ENCODE measurements around the gene ZDHHC11B.
"Not testable (repeated sequence)": the region's sequence is repeated elsewhere in the genome, so short reads cannot be mapped to it uniquely, and the experiment has no call there.

Gene ZDHHC11B

DNA sequence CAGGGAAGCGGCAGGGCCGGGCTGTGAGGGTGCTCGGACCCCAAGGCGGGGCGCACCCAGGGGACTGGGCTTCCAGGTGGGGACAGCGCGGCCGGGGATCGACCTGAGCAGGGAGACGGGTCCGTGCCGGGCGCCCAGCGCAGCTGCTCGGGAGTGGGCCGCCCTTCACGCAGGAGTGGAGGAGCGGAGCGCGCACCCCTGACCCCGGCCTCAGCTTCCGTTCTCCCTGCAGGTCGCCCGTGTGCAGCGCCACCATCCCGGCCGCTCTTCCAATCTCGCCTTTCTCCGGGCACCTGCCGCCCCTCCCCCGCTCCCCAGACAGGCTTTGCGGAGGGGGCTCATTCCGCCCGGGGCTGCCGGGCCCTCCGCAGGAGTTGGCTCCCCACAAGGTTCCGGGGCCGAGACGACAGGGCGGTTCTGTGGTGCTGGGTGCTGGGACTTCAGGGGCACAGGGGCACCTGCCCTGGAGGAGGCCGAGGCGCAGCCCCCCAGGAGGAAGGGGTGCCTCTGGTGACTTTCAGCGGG, 714 bp upstream of the ZDHHC11B start:
- not testable (repeated sequence) for DNase-seq

DNA sequence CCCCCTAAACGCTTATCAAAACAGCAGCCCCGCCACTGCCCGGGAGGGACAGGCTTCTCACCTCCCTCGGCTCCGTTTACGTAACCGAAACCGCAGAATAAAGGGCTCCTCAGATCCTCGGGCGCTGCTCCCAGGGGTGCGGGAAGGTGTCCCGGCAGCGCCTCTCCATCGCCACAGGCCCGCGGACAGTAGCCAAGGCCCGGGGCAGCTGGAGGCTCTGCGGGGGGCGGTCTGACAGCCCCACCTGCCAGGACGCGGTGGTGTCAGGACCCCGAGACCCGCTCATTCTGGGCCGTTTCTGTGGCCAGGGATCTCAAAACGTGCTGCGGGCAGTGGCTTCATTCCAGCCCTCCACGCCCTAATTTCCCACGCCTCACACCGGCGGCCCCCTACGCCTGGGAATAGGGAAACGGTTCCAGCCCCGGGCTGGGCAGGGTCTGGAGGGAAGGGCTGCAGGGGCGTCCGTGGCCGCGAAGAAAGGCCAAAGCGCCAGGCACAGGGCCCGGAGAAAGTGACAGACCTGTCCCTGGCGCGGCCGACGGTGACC, 575 bp downstream of the ZDHHC11B start:
- DNase-seq, result not testable (repeated sequence)

DNA sequence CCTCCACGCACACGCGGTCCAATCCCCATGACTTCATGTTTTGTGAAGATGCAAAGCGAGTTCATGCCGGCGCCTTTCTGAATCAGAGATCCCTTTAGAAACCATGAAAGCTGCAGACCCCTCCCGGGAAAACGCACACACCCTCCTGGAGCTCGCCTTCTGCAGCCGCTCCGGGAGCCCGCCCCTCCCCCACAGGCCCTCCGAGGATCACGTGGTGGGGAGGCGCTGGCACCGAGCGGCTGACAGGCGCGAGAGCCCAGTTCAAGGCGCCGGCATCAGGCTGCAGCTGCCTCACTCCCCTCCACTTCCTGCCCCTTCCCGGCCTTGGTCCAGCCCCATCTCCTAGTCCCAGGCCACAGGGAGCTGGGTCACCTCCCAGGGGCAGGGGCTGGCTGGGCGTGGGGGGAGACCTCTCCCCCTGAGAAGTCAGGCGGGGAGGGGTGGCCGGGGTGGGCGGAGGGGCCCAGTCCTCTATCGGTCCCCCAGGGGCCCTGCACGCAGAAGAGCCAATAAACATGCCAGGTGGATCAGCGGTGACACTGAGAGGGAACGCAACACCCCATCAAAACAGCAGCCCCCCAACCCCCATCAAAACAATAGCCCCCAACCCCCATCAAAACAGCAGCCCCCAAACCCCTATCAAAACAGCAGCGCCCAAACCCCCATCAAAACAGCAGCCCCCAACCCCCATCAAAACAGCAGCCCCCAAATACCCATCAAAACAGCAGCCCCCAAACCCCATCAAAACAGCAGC, 1.3 kb downstream of the ZDHHC11B start:
- DNase-seq, result not testable (repeated sequence)

DNA sequence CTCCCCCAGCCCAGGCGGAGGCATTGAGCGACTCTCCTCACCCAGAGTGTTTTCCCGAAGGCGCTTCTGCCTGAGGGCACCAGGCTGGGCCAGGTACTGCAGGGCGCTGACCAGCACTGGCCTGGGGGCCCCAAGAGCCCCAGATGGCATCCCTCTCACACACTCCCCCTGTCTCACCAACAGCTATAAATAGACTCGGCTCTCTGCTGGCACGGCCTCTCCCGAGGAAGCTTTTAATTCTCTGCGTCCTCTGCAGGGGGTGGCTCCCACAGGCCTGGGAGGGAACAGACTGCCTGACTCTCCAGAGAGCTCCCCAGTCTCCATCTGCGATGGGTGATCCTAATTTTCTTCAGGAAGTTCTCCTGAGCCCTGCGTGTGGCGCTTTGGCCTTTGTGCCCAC, 2.2 kb downstream of the ZDHHC11B start:
- not testable (repeated sequence) for DNase-seq

DNA sequence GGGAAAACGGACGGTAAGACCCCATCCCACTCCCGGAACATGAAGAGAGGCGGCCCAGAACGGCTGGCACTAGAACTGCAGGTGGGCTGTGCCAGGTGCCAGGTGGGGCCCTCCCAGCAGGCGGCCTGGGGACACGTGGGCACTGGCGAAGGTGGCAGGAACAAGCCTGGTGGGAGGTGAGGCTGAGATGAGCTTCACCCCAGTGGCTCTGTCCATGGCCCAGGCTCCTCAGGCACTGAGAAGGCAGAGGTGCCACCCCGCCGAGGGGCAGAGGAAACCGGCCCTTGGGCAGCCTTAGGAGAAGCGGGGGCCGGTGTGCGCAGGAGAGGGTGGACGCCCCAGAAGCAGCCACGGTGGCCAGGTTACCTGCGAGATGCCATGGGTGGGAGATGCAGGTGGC, 4.0 kb downstream of the ZDHHC11B start:
- DNase-seq, result not testable (repeated sequence)

DNA sequence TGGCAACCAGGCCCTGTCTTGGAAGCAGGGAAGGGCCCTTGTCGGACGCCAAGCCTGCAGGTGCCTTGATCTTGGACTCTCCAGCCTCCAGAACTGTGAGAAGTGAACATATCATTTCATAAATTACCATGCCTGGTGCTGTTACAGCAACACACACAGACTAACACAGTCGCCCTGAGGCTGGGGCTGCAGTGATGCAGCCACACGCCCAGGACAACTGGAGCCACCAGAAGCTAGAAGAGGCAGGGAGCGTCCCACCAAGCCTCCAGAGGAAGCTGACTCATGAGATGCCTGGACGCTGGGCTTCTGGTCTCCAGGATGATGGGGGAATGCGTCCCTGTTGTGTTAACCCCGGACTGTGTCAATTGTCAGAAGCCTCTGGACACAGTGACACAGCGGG, 5.6 kb downstream of the ZDHHC11B start:
- not testable (repeated sequence) for DNase-seq

DNA sequence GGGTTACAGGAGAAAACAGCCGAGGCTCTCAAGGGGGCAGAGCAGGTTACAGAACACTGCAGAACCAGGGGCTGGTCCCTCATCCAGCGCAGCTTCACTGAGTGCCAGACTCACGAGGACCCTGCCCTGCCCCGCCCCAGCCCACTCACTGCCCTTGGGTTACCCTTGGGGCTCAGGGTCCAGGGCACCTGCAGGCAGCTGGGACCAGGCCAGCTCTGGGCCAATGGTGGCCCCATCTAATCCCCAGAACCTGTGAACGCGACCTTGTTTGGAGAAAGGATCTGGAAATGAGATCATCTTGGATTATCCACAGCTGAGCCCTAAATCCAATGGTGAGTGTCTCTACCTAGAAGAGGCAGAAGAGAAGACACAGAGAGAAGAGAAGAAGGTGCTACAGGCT, 6.1 kb downstream of the ZDHHC11B start:
- DNase-seq, result not testable (repeated sequence)

DNA sequence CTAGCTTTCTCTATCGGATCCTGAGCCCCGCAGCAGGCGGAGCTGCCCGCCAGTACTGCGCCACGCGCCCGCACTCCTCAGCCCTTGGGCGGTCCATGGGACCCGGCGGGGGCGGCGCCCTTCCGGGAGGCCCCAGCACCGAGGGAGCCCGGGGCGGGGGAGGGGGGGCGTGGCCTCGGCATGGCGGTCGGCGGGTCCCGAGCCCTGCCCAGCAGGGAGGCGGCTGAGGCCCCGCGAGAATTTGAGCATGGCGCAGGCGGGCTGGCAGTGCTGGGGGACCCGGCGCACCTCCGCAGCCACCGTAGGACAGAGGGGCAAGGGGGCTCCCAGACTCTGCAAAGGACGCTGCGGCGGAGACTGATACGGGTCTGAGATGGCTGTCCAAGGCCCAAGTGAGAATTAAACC, 6.8 kb downstream of the ZDHHC11B start:
- no peak for DNase-seq

DNA sequence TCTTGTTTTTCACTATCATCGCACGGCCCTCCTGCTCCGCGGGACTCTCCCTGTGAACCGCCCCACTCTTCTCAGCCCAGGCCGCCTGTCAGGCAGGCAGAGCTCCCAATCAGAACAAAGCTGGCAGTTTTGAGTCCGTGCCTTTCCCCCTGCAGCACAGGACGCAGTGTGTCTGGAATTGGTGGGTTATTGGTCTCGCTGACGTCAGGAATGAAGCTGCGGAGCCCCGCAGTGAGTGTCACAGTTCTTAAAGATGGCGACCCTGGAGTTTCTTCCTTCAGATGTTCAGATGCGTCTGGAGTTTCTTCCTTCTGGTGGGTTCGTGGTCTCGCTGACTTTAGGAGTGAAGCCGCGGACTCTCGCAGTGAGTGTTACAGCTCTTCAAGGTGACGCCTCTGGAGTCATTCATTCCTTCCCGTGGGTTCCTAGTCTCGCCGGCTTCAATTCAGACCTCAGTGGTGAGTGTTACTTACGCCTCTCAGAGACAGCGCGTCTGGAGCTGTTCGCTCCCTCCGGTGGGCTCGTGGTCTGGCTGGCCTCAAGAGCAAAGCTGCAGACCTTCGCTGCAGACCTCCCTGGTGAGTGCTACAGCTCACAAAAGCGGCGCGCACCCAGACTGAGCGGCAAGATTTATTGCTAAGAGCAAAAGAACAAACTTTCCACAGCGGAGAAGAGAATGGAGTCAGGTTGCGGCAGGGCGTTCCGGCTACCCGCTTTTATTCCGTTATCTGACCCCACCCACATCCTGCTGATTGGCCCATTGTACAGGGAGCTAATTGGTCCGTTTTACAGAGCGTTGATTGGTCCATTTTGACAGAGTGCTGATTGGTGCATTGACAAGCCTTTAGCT, 7.4 kb downstream of the ZDHHC11B start:
- no peak for DNase-seq
- TF ChIP-seq POLR2A (IDR thresholded peaks at IDR 0.05; ENCODE audit: low read length) (no peak), GATA1 (IDR thresholded peaks at IDR 0.05; ENCODE audit: low read depth, low read length) (no peak)

More for the DNA sequence above, 6.8 kb downstream of the ZDHHC11B start:
- TF ChIP-seq POLR2A (IDR thresholded peaks at IDR 0.05; ENCODE audit: low read length), result no peak
- TF ChIP-seq GATA1 (IDR thresholded peaks at IDR 0.05; ENCODE audit: low read depth, low read length), result no peak

DNA sequence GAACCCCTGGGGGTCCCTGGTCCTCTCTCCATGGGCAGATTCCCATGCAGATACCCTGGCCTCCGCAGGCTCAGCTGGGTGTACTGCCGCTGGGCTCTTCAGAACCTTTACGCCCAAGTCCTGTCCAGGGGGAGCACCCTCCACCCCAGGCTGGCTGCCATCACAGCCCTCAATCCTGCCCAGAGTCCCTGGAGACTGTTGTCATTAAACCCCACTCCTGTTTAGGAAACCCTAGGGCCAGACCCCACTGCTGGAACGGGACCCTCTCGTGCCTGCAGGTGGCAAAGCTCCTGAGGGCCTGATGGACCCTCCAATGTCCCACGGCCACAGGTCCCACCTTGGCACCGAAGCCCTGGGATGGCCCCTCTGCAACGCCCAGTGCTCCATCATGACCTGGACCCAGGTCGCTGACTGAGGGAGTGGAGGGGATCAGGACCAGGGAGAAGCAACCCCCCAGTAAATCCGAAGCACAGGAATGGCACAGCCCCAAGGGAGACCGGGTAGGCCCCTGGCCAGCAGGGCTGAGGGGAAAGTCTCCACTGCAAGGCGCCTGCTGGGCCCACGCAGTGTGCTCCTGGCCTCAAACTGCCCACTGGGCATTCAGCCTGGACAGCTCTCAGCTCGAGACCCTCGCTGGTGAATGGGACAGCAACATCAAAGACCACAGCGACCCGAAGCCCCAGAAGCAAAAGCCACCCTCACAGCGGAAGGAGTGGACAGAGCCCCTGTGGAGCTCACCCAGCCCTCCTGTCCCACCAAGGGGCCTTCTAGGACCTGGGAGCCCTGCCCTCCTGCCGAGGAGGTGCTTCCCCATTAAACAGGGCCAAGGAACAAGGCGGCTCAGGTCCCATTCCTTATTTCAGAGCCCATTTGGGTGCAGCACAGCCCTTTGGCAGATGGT, 8.3 kb downstream of the ZDHHC11B start:
- no peak for DNase-seq
- TF ChIP-seq GATA1 (IDR thresholded peaks at IDR 0.05; ENCODE audit: low read depth, low read length), result no peak
- TF ChIP-seq POLR2A (IDR thresholded peaks at IDR 0.05; ENCODE audit: low read length), result no peak

DNA sequence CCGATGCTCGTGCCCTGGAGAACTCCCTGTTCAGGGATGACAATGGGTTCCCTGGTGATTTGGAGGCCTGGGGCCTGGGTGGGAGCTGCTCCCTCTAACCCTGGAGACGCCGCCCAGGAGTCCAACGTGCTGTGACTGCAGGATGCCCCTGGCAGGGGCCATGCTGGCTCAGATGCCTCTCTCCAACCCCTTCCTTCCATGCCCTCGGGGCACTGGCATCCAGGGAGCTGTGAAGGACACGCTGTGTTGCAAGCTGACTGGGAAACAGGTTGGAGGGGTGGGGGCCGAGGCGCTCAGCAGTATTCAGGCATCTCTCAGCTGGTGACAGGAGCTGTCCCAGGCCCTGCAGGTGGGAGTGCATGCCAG, 9.0 kb downstream of the ZDHHC11B start:
- not testable (repeated sequence) for DNase-seq

DNA sequence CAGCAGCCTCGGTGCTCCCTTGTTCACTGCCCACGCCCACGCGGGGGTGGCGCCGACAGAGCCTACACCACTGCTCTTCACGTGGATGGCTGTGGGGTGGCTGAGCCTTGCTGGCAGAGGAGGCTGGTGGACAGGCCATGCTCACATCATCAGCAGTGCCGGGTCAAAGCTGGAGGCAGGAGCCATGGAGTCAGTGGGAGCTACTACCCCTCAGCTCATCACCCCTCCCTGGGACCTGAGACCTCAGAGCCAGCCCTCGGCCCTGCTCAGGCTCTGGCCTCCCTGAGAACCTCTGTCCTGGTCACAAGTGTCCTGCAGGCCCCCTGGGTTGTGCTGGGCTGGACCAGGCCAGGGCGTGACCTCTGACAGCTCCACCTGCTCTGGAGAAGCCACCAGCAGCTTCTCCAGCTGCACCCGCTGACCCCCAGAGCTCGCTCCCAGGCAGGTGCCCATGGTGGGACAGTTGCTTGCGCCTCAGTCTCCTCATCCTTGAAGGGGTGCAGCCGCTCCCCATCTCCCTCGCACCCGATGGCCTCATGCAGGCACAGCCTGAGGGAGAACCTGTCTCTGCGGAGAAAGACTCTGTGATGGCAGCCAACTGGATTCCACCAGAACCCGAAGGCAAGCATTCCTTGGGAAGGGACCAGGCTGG, 9.5 kb downstream of the ZDHHC11B start:
- not testable (repeated sequence) for DNase-seq

DNA sequence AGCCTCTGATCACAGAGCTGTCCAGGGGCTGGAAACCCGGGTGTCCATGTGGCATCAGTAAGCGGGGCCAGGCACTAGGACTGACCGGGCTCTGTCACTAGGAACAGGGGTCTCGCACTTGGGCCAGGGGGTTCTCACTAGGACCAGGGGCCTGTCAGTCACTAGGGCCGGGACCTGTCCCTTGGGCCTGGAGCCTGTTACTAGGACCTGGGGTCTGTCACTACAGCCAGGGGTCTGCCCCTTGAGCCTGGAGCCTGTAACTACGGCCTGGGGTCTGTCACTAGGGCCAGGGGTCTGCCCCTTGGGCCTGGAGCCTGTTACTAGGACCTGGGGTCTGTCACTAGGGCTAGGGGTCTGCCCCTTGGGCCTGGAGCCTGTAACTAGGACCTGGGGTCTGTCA, 10.2 kb downstream of the ZDHHC11B start:
- DNase-seq, result not testable (repeated sequence)

DNA sequence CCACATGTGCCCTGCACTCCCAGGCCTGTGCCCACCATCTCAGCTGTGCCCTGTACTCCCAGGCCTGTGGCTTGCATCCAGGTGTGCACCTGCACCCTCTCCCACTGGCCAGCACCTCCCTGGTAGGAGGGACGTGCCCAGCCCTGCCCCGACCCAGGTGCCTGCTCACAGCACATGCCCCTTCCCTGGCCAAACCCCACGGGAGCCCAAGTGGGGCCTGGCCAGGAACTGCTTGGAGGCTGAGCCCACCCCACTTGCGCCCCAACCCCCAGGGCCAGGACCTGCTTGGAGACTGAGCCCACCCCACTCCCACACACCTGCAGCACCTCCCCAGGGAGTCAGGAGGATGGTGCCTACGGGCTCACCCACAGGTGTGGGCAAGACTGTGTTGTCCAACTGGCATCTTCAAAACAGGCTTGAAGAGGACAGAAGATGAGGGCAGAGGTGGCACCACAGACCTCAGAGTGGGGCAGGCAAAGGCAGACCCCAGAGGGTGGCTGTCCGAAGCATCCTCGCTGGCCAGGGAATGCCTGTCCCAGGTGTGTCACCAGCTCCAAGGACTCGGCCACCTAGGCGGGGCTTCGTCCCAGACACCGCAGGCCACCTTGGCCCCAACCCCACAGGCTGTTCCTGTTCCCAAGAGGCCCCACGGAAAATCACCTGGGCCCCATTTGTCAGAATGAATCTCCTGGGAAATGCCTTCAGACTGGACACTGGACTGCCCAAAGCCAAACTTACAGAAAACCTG, 10.8 kb downstream of the ZDHHC11B start:
- DNase-seq, result no peak
- no peak for TF ChIP-seq GATA1 (IDR thresholded peaks at IDR 0.05; ENCODE audit: low read depth, low read length)
- no peak for TF ChIP-seq POLR2A (IDR thresholded peaks at IDR 0.05; ENCODE audit: low read length)

DNA sequence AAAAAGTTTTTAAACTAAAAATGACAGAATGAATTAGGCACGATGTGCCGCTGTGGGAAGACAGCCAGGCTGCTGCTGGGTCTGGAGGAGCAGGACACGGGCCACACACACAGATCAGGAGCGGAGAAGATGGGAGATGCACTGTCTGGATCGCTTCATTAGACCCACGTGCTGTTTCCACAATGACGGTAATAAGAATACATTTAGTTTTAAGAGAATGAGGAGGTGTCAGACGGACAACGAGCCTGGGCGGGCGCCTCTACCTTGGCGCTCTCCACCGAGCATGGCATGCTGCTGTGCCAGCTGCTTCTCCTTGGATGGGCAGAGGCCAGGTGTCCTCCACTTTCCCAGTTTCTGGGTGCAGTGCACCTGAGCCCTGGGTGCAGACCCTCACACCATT, 11.6 kb downstream of the ZDHHC11B start:
- DNase-seq, result not testable (repeated sequence)

DNA sequence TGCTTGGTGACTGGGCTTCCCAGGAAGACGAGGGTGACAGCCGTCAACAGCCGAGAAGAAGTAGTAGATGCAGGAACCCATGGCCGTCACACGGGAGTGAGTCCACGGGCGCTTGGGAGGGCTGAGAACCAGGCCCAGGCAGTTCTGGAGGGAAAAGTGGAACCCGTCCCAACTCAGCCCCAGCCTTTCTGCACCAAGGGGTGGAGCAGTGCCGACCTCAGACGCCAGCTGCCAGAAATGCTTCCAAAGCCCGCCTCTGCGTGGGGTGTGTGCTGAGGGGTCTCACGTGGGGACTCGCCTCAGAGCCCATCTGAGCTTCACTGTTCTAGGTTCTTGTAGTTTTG, 12.0 kb downstream of the ZDHHC11B start:
- DNase-seq, result not testable (repeated sequence)

DNA sequence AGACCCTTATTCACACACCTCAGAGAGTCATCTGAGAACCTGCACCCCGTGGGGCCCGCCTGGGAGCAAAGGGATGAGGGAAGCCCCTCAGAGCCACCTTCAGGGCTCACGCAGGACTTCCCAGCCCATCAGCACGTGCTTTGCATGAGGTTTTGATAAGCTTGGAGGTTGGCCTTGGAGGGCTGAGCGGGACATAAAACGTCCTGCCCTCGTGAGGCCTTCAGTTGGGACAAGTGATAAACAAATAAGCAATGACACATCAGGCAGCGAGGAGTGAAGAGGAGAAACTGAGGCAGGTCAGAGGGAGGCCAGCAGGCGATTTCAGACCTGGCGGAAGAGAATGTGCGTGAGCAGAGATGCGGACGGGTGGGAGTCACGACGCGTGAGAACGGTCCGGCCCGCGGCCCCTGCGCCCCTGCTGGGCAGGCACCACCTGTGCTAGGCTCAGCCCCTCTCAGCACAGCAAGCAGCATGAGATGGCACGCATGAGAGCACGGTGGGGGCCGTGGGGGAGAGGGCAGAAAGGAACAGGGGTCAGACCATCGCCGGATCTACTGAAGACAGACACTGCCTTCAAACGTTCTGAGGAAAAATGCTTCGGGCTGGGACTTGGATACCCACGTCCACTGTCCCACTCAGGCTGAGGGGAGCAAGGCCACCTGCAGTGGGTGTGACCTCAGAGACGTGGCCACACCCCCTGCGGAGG, 12.5 kb downstream of the ZDHHC11B start:
- not testable (repeated sequence) for DNase-seq

DNA sequence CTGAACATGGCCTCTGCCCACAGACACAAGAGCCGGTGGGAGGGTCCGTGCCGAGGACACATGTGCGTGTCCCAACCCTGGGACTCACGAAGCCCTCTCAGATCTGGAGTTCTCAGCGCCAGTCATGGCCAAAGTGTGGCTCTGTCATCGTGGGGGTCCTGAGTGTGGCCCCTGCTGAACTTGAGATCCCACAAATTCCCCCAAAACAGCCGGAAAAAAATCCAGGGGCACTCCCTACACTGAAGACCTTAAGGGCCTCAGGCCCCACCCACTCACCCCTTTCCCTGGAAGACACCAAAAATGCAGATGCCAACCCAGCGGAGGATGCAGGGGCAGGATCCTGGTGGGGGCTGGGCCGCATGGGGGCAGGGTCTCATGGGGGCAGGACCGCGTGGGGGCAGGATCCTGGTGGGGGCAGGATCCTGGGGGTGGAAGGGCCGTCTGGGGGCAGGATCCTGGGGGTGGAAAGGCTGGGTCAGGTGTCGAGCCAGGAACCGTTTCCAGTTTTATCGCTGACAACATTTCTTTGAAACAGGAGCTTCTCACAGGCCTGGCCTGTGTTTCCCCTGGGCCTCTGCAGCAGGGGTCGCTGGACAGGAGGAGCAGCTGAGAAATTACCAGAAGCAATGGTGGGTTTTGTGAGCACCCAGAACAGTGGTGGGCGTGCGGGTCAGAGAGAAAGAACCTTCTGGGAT, 13.3 kb downstream of the ZDHHC11B start:
- not testable (repeated sequence) for DNase-seq

All from erythroblast (primary cell).